ENCODE data around the gene G3BP2. TPM values are rescaled to one million over a fixed set of nuclear protein-coding genes. Genes with fewer than 3 reads are reported as not detected.

The G3BP2 gene
- total RNA-seq, 6 experiments from 2014 or later: 157 to 169 (median 168) TPM

Other genes starting within 250 kb of the G3BP2 start
- 10 to 100 TPM; 14.8 to 19.5 (median 17.5) TPM for gene RCHY1, start 159.0 kb downstream of the G3BP2 start, total RNA-seq (2021; fragmentation: NEBNext Ultra II Directional; extraction: Animal tissue kit (Norgen Biotek cat#: 25700))
- 10 to 100 TPM; 14.2 to 20.6 (median 17.8) TPM for gene THAP6, start 158.9 kb downstream of the G3BP2 start, total RNA-seq (2021; fragmentation: NEBNext Ultra II Directional; extraction: Animal tissue kit (Norgen Biotek cat#: 25700))
- not detected for gene ODAPH, start 117.3 kb downstream of the G3BP2 start, total RNA-seq (2021; fragmentation: NEBNext Ultra II Directional; extraction: Animal tissue kit (Norgen Biotek cat#: 25700))
- under 1 TPM; 0.14 to 0.38 (median 0.19) TPM for gene CDKL2, start 42.9 kb downstream of the G3BP2 start, total RNA-seq (2021; fragmentation: NEBNext Ultra II Directional; extraction: Animal tissue kit (Norgen Biotek cat#: 25700))
- 100 to 1,000 TPM in 1 of 6 experiments, 10 to 100 TPM in 5; 86.4 to 108 (median 95.1) TPM for gene USO1, start 51.2 kb upstream of the G3BP2 start, total RNA-seq (2021; fragmentation: NEBNext Ultra II Directional; extraction: Animal tissue kit (Norgen Biotek cat#: 25700))
- gene PPEF2, start 229.0 kb upstream of the G3BP2 start, total RNA-seq (2021; fragmentation: NEBNext Ultra II Directional; extraction: Animal tissue kit (Norgen Biotek cat#: 25700)): not detected

All from HFFc6 (cell line).